Panc1 (cell line): ENCODE measurements around the gene ATP13A1. TPM values are rescaled to one million over a fixed set of nuclear protein-coding genes. Genes with fewer than 3 reads are reported as not detected.

ENCODE experiments used
- ATAC-seq: fragments of 200-7000 bp; cut with Tn5 transposase; 2 replicates; pipeline ENCODE4 v1.9.1; 2020; ENCODE audit warnings: mild to moderate bottlenecking, moderate library complexity
- BruUV-seq: library from RNA; stranded (reverse); fragments of 400-500 nt; replicated peaks from 2 replicates; lab custom pipeline; 2021; lab: Mats Ljungman, UMichigan
- CTCF ChIA-PET: fragments of 300-600 bp; sonication (Branson Sonifier 250); formaldehyde crosslinking; loops from one replicate; lab custom pipeline; 2022; ENCODE audit warnings: antibody characterized with exemption; lab: Charles Lee
- POLR2A ChIA-PET: fragments of 300-600 bp; sonication (Branson Sonifier 250); formaldehyde crosslinking; loops from one replicate; lab custom pipeline; 2022; ENCODE audit warnings: antibody characterized with exemption; lab: Charles Lee
- DNase-seq: peaks from one replicate; pipeline ENCODE4 v3.0.0-alpha.2; 2010; ENCODE audit warnings: low read depth, low spot score
- H3K27ac ChIP-seq: 2 replicates; pipeline ENCODE4 v1.5.1; 2011; ENCODE audit warnings: mild to moderate bottlenecking, low read length, inconsistent platforms
- H3K27me3 ChIP-seq: fragments of 200-500 bp; sonication (Bioruptor generic); 2 replicates; pipeline ENCODE4 v1.6.0; 2014; ENCODE audit warnings: low read length, inconsistent platforms; ENCODE audit not compliant: control insufficient read depth, insufficient read depth
- H3K36me3 ChIP-seq: fragments of 200-500 bp; sonication (Bioruptor generic); 2 replicates; pipeline ENCODE4 v1.5.1; 2014; ENCODE audit warnings: inconsistent platforms, mild to moderate bottlenecking, low read length, moderate library complexity; ENCODE audit not compliant: control insufficient read depth, insufficient read depth
- H3K4me1 ChIP-seq: 2 replicates; pipeline ENCODE4 v1.5.1; 2011; ENCODE audit warnings: inconsistent platforms, mild to moderate bottlenecking, low read length, moderate library complexity; ENCODE audit not compliant: control insufficient read depth, insufficient read depth
- H3K4me3 ChIP-seq, 2 experiments: 2 replicates each; pipeline ENCODE4 v1.5.1; 2011 to 2012; ENCODE audit warnings: low read depth in 2 of 2, low read length in 2 of 2, mild to moderate bottlenecking in 2 of 2, inconsistent platforms in 1 of 2, moderate library complexity in 1 of 2
- H3K9me3 ChIP-seq: fragments of 200-500 bp; sonication (Bioruptor generic); 2 replicates; pipeline ENCODE4 v1.5.1; 2014; ENCODE audit warnings: low read depth, mild to moderate bottlenecking, inconsistent platforms, low read length, moderate library complexity; ENCODE audit not compliant: control insufficient read depth, insufficient read depth
- POLR2AphosphoS5 ChIP-seq: IDR thresholded peaks from 2 replicates; pipeline ENCODE4 v1.6.1; 2012; ENCODE audit warnings: mild to moderate bottlenecking, low read depth, low read length, moderate library complexity
- SIN3A ChIP-seq: IDR thresholded peaks from 2 replicates; pipeline ENCODE4 v1.6.1; 2012; ENCODE audit warnings: low read depth, mild to moderate bottlenecking, low read length, moderate library complexity, borderline replicate concordance; ENCODE audit not compliant: insufficient read depth
- TCF7L2 ChIP-seq: IDR thresholded peaks from 2 replicates; pipeline ENCODE4 v1.6.1; 2011; ENCODE audit warnings: mild to moderate bottlenecking, low read depth, low read length, inconsistent platforms
- in situ Hi-C: cut with HindIII; loops from 2 replicates; pipeline ENCODE4 v1.10.0; 2016; ENCODE audit warnings: low sequenced_read_pairs, low pct_unique_long_range_greater_than_20kb
- intact Hi-C: fragments of 100-400 bp; cut with micrococcal nuclease; formaldehyde crosslinking; loops from one replicate; pipeline ENCODE4 v1.10.0; 2022; ENCODE audit not compliant: unreplicated experiment
- total RNA-seq: library from RNA; stranded (reverse); gene quantifications from one replicate; pipeline ENCODE4 v1.2.1, GENCODE V29; 2021; ENCODE audit not compliant: unreplicated experiment
- TF ChIP-seq, protein P1 (sequence below): fragments of 450-650 bp; IDR thresholded peaks from 2 replicates; pipeline ENCODE4 v1.5.1; 2017; ENCODE audit warnings: mild to moderate bottlenecking
- TF ChIP-seq, protein P2 (sequence below), 2 experiments: IDR thresholded peaks; 2 replicates each; pipeline ENCODE4 v1.6.1; 2011 to 2012; ENCODE audit warnings: low read depth in 2 of 2, control low read depth in 1 of 2, low read length in 1 of 2, mild to moderate bottlenecking in 1 of 2, moderate library complexity in 1 of 2; ENCODE audit not compliant: insufficient read depth in 1 of 2

The ATP13A1 gene
- total RNA-seq, 1 experiment from 2014 or later, result 62.3 TPM

DNA sequence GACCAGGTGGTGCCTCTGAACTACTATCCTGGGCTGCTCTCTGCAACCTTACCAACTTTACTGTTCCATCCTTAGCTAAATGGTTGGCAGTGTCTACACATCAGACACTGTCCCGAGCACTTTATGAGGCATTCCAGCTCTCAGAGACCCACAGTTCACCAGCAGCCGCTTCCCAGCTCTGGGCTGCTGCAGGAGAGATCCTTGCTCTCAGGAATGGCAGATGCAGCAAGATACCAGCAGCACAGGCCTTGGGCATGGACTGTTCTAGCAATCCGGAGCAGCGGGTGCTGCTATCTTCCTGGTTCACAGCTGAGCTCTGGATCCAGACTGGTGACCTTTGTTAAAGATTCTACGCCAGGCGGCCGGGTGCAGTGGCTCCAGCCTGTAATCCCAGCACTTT, 32.1 kb downstream of the ATP13A1 start:
- TF ChIP-seq SIN3A, result no peak
- no peak for TF ChIP-seq POLR2AphosphoS5
- TF ChIP-seq TCF7L2, result no peak
- TF ChIP-seq, protein P1, sequence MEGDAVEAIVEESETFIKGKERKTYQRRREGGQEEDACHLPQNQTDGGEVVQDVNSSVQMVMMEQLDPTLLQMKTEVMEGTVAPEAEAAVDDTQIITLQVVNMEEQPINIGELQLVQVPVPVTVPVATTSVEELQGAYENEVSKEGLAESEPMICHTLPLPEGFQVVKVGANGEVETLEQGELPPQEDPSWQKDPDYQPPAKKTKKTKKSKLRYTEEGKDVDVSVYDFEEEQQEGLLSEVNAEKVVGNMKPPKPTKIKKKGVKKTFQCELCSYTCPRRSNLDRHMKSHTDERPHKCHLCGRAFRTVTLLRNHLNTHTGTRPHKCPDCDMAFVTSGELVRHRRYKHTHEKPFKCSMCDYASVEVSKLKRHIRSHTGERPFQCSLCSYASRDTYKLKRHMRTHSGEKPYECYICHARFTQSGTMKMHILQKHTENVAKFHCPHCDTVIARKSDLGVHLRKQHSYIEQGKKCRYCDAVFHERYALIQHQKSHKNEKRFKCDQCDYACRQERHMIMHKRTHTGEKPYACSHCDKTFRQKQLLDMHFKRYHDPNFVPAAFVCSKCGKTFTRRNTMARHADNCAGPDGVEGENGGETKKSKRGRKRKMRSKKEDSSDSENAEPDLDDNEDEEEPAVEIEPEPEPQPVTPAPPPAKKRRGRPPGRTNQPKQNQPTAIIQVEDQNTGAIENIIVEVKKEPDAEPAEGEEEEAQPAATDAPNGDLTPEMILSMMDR, result no peak
- TF ChIP-seq, protein P2, sequence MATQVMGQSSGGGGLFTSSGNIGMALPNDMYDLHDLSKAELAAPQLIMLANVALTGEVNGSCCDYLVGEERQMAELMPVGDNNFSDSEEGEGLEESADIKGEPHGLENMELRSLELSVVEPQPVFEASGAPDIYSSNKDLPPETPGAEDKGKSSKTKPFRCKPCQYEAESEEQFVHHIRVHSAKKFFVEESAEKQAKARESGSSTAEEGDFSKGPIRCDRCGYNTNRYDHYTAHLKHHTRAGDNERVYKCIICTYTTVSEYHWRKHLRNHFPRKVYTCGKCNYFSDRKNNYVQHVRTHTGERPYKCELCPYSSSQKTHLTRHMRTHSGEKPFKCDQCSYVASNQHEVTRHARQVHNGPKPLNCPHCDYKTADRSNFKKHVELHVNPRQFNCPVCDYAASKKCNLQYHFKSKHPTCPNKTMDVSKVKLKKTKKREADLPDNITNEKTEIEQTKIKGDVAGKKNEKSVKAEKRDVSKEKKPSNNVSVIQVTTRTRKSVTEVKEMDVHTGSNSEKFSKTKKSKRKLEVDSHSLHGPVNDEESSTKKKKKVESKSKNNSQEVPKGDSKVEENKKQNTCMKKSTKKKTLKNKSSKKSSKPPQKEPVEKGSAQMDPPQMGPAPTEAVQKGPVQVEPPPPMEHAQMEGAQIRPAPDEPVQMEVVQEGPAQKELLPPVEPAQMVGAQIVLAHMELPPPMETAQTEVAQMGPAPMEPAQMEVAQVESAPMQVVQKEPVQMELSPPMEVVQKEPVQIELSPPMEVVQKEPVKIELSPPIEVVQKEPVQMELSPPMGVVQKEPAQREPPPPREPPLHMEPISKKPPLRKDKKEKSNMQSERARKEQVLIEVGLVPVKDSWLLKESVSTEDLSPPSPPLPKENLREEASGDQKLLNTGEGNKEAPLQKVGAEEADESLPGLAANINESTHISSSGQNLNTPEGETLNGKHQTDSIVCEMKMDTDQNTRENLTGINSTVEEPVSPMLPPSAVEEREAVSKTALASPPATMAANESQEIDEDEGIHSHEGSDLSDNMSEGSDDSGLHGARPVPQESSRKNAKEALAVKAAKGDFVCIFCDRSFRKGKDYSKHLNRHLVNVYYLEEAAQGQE (IDR thresholded peaks at IDR 0.05; ENCODE audit: insufficient read depth in 1 of 2, low read depth in 2 of 2, low read length in 1 of 2), result no peak
- Histone ChIP-seq H3K9me3 (no peaks in the 10 kb centered on the region), H3K4me1 (peaks cover 3% of the 10 kb centered on the region; the same call in 1 of the 2 replicates), H3K36me3 (no peaks in the 10 kb centered on the region), H3K4me3 (no peak overlapping the region), H3K27me3 (no peaks in the 10 kb centered on the region), H3K27ac (no peak overlapping the region)
- CTCF ChIA-PET, result no interaction called here
- POLR2A ChIA-PET, result no interaction called here
- BruUV-seq, result no TSS peak
- DNase-seq (no peak), ATAC-seq (no peak)
- intact Hi-C loops, result no loop called here
- in situ Hi-C loops, result no loop called here

DNA sequence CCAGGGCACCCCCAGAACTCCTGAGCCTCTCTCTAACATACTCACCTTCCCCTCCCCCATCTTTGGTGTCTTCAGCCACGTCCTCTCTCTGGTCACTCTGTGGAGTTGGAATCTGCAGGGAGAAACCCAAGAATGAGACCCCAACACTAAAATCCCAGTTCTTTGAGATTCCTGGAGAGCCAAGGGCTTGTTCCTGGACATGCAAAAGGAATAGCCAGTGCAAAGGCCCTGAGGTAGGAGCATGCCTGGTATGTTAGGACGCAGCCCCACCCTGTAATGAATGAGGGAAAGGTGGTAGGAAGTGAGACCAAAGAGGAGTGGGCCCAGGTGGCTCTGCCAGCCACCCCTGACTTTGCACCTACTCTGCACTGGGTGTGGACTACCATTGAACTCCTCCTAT, 33.0 kb downstream of the ATP13A1 start:
- BruUV-seq, result no TSS peak
- intact Hi-C loops, result no loop called here

More for the DNA sequence above, 33.0 kb downstream of the ATP13A1 start:
- TF ChIP-seq, protein P1, result no peak
- no peak for TF ChIP-seq POLR2AphosphoS5
- no peak for TF ChIP-seq SIN3A
- no peak for TF ChIP-seq TCF7L2
- TF ChIP-seq, protein P2 (IDR thresholded peaks at IDR 0.05; ENCODE audit: insufficient read depth in 1 of 2, low read depth in 2 of 2, low read length in 1 of 2), result no peak
- in situ Hi-C loops, result no loop called here
- ChIA-PET POLR2A (interaction anchor here (0.6 kb wide), 1 partner anchor 8 kb away, joined by 3 read pairs; no protein-coding TSS in a partner anchor), CTCF (no interaction called here)
- H3K9me3 ChIP-seq, result no peaks in the 10 kb centered on the region
- H3K4me3 ChIP-seq, result no peak overlapping the region
- H3K27ac ChIP-seq, result no peak overlapping the region
- H3K4me1 ChIP-seq, result peaks cover 3% of the 10 kb centered on the region; the same call in 1 of the 2 replicates
- DNase-seq, result no peak
- H3K36me3 ChIP-seq, result no peaks in the 10 kb centered on the region
- ATAC-seq, result no peak
- H3K27me3 ChIP-seq, result no peaks in the 10 kb centered on the region
